H9 (cell line): ENCODE data around the gene PRDM5. TPM values are rescaled to one million over a fixed set of nuclear protein-coding genes. Genes with fewer than 3 reads are reported as not detected.

Experiments used
- DNase-seq: peaks from one replicate; pipeline ENCODE4 v3.0.0-alpha.2; 2017
- H2AFZ ChIP-seq: one replicate; pipeline ENCODE4 v1.6.1; 2013; ENCODE audit warnings: mild to moderate bottlenecking, low read length, control low read depth, moderate library complexity
- H2AK5ac ChIP-seq: 2 replicates; pipeline ENCODE4 v1.6.1; 2013; ENCODE audit warnings: low read length, control low read depth, mixed read lengths; ENCODE audit not compliant: insufficient read length
- H2BK120ac ChIP-seq: one replicate; pipeline ENCODE4 v1.6.1; 2013; ENCODE audit warnings: low read depth, mild to moderate bottlenecking, low read length, control low read depth, inconsistent platforms; ENCODE audit not compliant: poor library complexity, severe bottlenecking
- H2BK12ac ChIP-seq: 2 replicates; pipeline ENCODE4 v1.6.1; 2013; ENCODE audit warnings: low read length, control low read depth, mixed read lengths, low read depth; ENCODE audit not compliant: insufficient read length
- H2BK15ac ChIP-seq: 2 replicates; pipeline ENCODE4 v1.6.1; 2013; ENCODE audit warnings: low read depth, low read length, control low read depth
- H2BK20ac ChIP-seq: one replicate; pipeline ENCODE4 v1.6.1; 2013; ENCODE audit warnings: low read depth, mild to moderate bottlenecking, low read length, control low read depth, inconsistent platforms; ENCODE audit not compliant: poor library complexity, severe bottlenecking
- H2BK5ac ChIP-seq: 2 replicates; pipeline ENCODE4 v1.6.1; 2013; ENCODE audit warnings: low read length, control low read depth, mixed read lengths; ENCODE audit not compliant: insufficient read length
- H3K14ac ChIP-seq: 2 replicates; pipeline ENCODE4 v1.6.1; 2013; ENCODE audit warnings: low read length, control low read depth; ENCODE audit not compliant: insufficient read depth
- H3K18ac ChIP-seq: 2 replicates; pipeline ENCODE4 v1.6.1; 2013; ENCODE audit warnings: low read depth, mild to moderate bottlenecking, mixed read lengths, low read length, control low read depth; ENCODE audit not compliant: insufficient read length
- H3K23ac ChIP-seq: 2 replicates; pipeline ENCODE4 v1.6.1; 2013; ENCODE audit warnings: low read length, control low read depth, mixed read lengths, low read depth; ENCODE audit not compliant: insufficient read length
- H3K23me2 ChIP-seq: 2 replicates; pipeline ENCODE4 v1.6.1; 2013; ENCODE audit warnings: low read depth, mild to moderate bottlenecking, mixed read lengths, low read length, control low read depth; ENCODE audit not compliant: insufficient read length, poor library complexity, severe bottlenecking
- H3K27ac ChIP-seq: 2 replicates; pipeline ENCODE4 v1.5.1; 2013; ENCODE audit warnings: low read length, control low read depth, mixed read lengths, low read depth; ENCODE audit not compliant: insufficient read length
- H3K27me3 ChIP-seq: 2 replicates; pipeline ENCODE4 v1.6.1; 2013; ENCODE audit warnings: low read length, control low read depth, inconsistent platforms; ENCODE audit not compliant: insufficient read depth
- H3K4ac ChIP-seq: 2 replicates; pipeline ENCODE4 v1.6.1; 2013; ENCODE audit warnings: low read depth, mild to moderate bottlenecking, control low read depth, inconsistent platforms, low read length, moderate library complexity
- H3K4me1 ChIP-seq: 2 replicates; pipeline ENCODE4 v1.6.1; 2013; ENCODE audit warnings: low read length, control low read depth, inconsistent platforms; ENCODE audit not compliant: insufficient read depth
- H3K4me2 ChIP-seq: 2 replicates; pipeline ENCODE4 v1.6.1; 2013; ENCODE audit warnings: low read length, control low read depth, mixed read lengths; ENCODE audit not compliant: insufficient read length, insufficient read depth
- H3K56ac ChIP-seq: 2 replicates; pipeline ENCODE4 v1.6.1; 2013; ENCODE audit warnings: low read depth, mild to moderate bottlenecking, mixed read lengths, low read length, control low read depth; ENCODE audit not compliant: insufficient read length
- H3K79me1 ChIP-seq: 2 replicates; pipeline ENCODE4 v1.6.1; 2013; ENCODE audit warnings: low read depth, mild to moderate bottlenecking, moderate library complexity, low read length, control low read depth, inconsistent platforms; ENCODE audit not compliant: insufficient read depth, poor library complexity, severe bottlenecking
- H3K79me2 ChIP-seq: 2 replicates; pipeline ENCODE4 v1.6.1; 2013; ENCODE audit warnings: low read length, control low read depth, inconsistent platforms; ENCODE audit not compliant: insufficient read depth
- H3K9ac ChIP-seq: 2 replicates; pipeline ENCODE4 v1.6.1; 2013; ENCODE audit warnings: low read length, control low read depth, mixed read lengths; ENCODE audit not compliant: insufficient read length; ENCODE audit errors: extremely low read depth
- H3K9me3 ChIP-seq: one replicate; pipeline ENCODE4 v1.6.1; 2013; ENCODE audit warnings: low read depth, low read length, inconsistent platforms; ENCODE audit not compliant: control insufficient read depth
- H3T11ph ChIP-seq: one replicate; pipeline ENCODE4 v1.6.1; 2013; ENCODE audit warnings: mild to moderate bottlenecking, low read length, control low read depth, inconsistent platforms
- H4K20me1 ChIP-seq: one replicate; pipeline ENCODE4 v1.6.1; 2013; ENCODE audit not compliant: control insufficient read depth, insufficient read length, insufficient read depth
- H4K5ac ChIP-seq: 2 replicates; pipeline ENCODE4 v1.6.1; 2013; ENCODE audit warnings: low read depth, mild to moderate bottlenecking, mixed read lengths, low read length, control low read depth; ENCODE audit not compliant: insufficient read length
- H4K8ac ChIP-seq: replicated peaks from 2 replicates; pipeline ENCODE4 v1.6.1; 2013; ENCODE audit warnings: low read length, control low read depth, mixed read lengths, low read depth; ENCODE audit not compliant: insufficient read length
- H4K91ac ChIP-seq: 2 replicates; pipeline ENCODE4 v1.6.1; 2013; ENCODE audit warnings: low read depth, mild to moderate bottlenecking, moderate library complexity, mixed read lengths, low read length, control low read depth; ENCODE audit not compliant: insufficient read length
- H3K27ac Mint-ChIP-seq, 3 experiments: 2 replicates in 2 of 3; 3 replicates in 1 of 3; pipeline ENCODE4 v1.8.0; 2020 to 2021; ENCODE audit warnings: mixed read lengths in 3 of 3, mild to moderate bottlenecking in 1 of 3, moderate library complexity in 1 of 3
- H3K27me3 Mint-ChIP-seq: 2 replicates; pipeline ENCODE4 v1.8.0; 2021; ENCODE audit warnings: low read depth, mild to moderate bottlenecking, moderate library complexity, mixed read lengths
- H3K36me3 Mint-ChIP-seq, 3 experiments: 2 replicates in 2 of 3; 3 replicates in 1 of 3; pipeline ENCODE4 v1.8.0; 2020 to 2021; ENCODE audit warnings: low read depth in 3 of 3, mixed read lengths in 3 of 3; ENCODE audit not compliant: insufficient read depth in 1 of 3
- H3K4me1 Mint-ChIP-seq, 2 experiments: 2 replicates each; pipeline ENCODE4 v1.8.0; 2020; ENCODE audit warnings: mixed read lengths in 2 of 2
- H3K4me3 Mint-ChIP-seq, 2 experiments: 2 replicates in 1 of 2; 3 replicates in 1 of 2; pipeline ENCODE4 v1.8.0; 2020 to 2021; ENCODE audit warnings: mild to moderate bottlenecking in 2 of 2, mixed read lengths in 2 of 2, moderate library complexity in 1 of 2
- H3K9me3 Mint-ChIP-seq, 2 experiments: 2 replicates in 1 of 2; 3 replicates in 1 of 2; pipeline ENCODE4 v1.8.0; 2020; ENCODE audit warnings: mild to moderate bottlenecking in 2 of 2, mixed read lengths in 2 of 2, moderate library complexity in 1 of 2
- CTCF ChIP-seq: fragments of 200-600 bp; sonication (generic); conservative IDR thresholded peaks from 3 replicates; pipeline ENCODE4 v1.8.0; 2021; ENCODE audit warnings: antibody characterized with exemption, mild to moderate bottlenecking
- WGBS: extraction: QIAGEN DNeasy Blood & Tissue Kit; methylation state at CpG from one replicate; pipeline ENCODE4 v1.1.7; 2013; ENCODE audit warnings: missing lambda C conversion rate, low lambda C conversion rate, mixed read lengths; ENCODE audit not compliant: insufficient read length; ENCODE audit errors: extremely low coverage; 5-methylcytosine and 5-hydroxymethylcytosine counted together
- total RNA-seq: library from RNA; stranded (reverse); gene quantifications from 2 replicates; pipeline ENCODE4 v1.2.1, GENCODE V29; 2021

PRDM5 gene
- total RNA-seq, 1 experiment from 2014 or later, result 21.7 TPM

- H3K9me3 ChIP-seq, result no peaks in the 10 kb centered on the region
- H2BK15ac ChIP-seq, result no peak overlapping the region
- H4K5ac ChIP-seq, result no peak overlapping the region
- H4K8ac ChIP-seq, result no peak overlapping the region
- no peak overlapping the region for H3K27ac ChIP-seq
- Mint-ChIP-seq H3K27ac (peak overlapping the region in 1 of 3 experiments; percentile 27; a peak in 1 of 7 replicates), H3K36me3 (peaks cover 0 to 4% (median 0%) of the 10 kb centered on the region in 3 experiments; a peak in 3 of 7 replicates), H3K27me3 (no peaks in the 10 kb centered on the region), H3K4me1 (peaks cover 44 to 52% of the 10 kb centered on the region in 2 experiments), H3K4me3 (no peak overlapping the region), H3K9me3 (no peaks in the 10 kb centered on the region)
- H2BK20ac ChIP-seq, result no peak overlapping the region
- no peak overlapping the region for H3K9ac ChIP-seq
- no peak overlapping the region for H3K4ac ChIP-seq
- H2BK12ac ChIP-seq, result no peak overlapping the region
- H3K23ac ChIP-seq, result no peak overlapping the region
- no peak overlapping the region for H3T11ph ChIP-seq
- H2AFZ ChIP-seq, result no peak overlapping the region
- no peak overlapping the region for H2BK120ac ChIP-seq
- no peak overlapping the region for H4K91ac ChIP-seq
- no peak overlapping the region for H2BK5ac ChIP-seq
- H3K4me2 ChIP-seq, result no peak overlapping the region
- H3K4me1 ChIP-seq, result no peaks in the 10 kb centered on the region; the same call in 1 of the 2 replicates
- no peak overlapping the region for H3K18ac ChIP-seq
- peaks cover 6% of the 10 kb centered on the region for H3K23me2 ChIP-seq
- peaks cover 4% of the 10 kb centered on the region; the same call in 1 of the 2 replicates for H3K79me2 ChIP-seq
- no peaks in the 10 kb centered on the region for H3K27me3 ChIP-seq
- peaks cover 3% of the 10 kb centered on the region for H3K79me1 ChIP-seq
- no peaks in the 10 kb centered on the region for H4K20me1 ChIP-seq
- H3K56ac ChIP-seq, result no peak overlapping the region
- no peak for DNase-seq
- H3K14ac ChIP-seq, result no peak overlapping the region
- no CpG with 5 or more reads among the region's 2 CpGs for WGBS
- TF ChIP-seq CTCF, result no peak
- no peak overlapping the region for H2AK5ac ChIP-seq
These were observed 4.4 kb downstream of the PRDM5 start for GRCh38 chr4:120918092-120918491.
